ENCODE results near the gene MAP2K7.

DNA sequence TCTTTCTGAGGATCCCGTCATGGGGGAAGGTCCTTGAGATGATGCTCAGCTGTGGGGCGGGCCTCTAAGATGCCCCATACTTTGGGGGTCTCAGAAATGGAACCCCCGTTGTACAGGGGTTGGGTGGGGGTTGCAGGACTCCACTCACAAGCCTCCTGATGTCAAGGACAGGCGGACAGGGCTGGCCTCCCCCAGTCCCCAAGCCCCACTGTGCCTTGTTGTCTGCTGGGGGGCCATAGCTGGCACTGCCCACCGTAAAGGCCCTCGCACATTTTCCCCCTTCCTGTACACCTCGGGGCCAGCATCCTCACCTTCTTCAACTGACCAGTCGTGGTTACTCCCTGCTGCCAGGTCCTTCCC, 19.1 kb downstream of the MAP2K7 start:
- TF ChIP-seq TCF7L2 (IDR thresholded peaks at IDR 0.05; ENCODE audit: borderline replicate concordance, extremely low read depth, insufficient read depth, insufficient read length) (no peak), POLR2A (IDR thresholded peaks at IDR 0.05; ENCODE audit: borderline replicate concordance, extremely low read depth, insufficient read depth, insufficient read length) (no peak), CTCF (IDR thresholded peaks at IDR 0.05 in 2 of 3, conservative IDR thresholded peaks at IDR 0.05 in 1 of 3; ENCODE audit: borderline replicate concordance in 1 of 3, insufficient read depth in 1 of 3, low read depth in 2 of 3, low read length in 2 of 3) (no peak), CBX3 (IDR thresholded peaks at IDR 0.05; ENCODE audit: low read depth) (no peak), YY1 (IDR thresholded peaks at IDR 0.05; ENCODE audit: extremely low read depth, insufficient replicate concordance, low read depth, low read length) (no peak), EZH2 (IDR thresholded peaks at IDR 0.05) (no peak), ZNF274 (IDR thresholded peaks at IDR 0.05; ENCODE audit: low read depth, low read length) (no peak), RAD21 (IDR thresholded peaks at IDR 0.05; ENCODE audit: low read depth) (no peak), ELF1 (IDR thresholded peaks at IDR 0.05; ENCODE audit: borderline replicate concordance, low read depth) (no peak), CEBPB (IDR thresholded peaks at IDR 0.05; ENCODE audit: low read depth) (no peak), SIN3A (IDR thresholded peaks at IDR 0.05; ENCODE audit: low read depth) (no peak)

All from HCT116 (cell line).